Keratinocyte (primary cell): ENCODE measurements around the gene SLC39A1. TPM values are rescaled to one million over a fixed set of nuclear protein-coding genes. Genes with fewer than 3 reads are reported as not detected.
"Not testable (repeated sequence)": the region's sequence is repeated elsewhere in the genome, so short reads cannot be mapped to it uniquely, and the experiment has no call there.

Experiments used
- DNase-seq: peaks from one replicate; pipeline ENCODE4 v3.0.0-alpha.2; 2011; ENCODE audit warnings: low read depth, missing footprints, low spot score
- FAIRE-seq: peaks from 2 replicates; lab custom pipeline; 2011; peaks lifted over from hg19 to GRCh38; lab: Jason Lieb, UNC
- H2AFZ ChIP-seq: 2 replicates; pipeline ENCODE4 v1.6.0; 2012; ENCODE audit warnings: low read length, control low read depth, inconsistent platforms; ENCODE audit not compliant: control insufficient read depth
- H3K27ac ChIP-seq: 2 replicates; pipeline ENCODE4 v1.5.1; 2011; ENCODE audit warnings: low read length; ENCODE audit not compliant: control insufficient read depth, insufficient read depth
- H3K27me3 ChIP-seq: 3 replicates; pipeline ENCODE4 v1.6.0; 2011; ENCODE audit warnings: low read length; ENCODE audit not compliant: control insufficient read depth, insufficient read depth; ENCODE audit errors: extremely low read depth
- H3K36me3 ChIP-seq, 2 experiments: 2 replicates in 1 of 2; 3 replicates in 1 of 2; pipeline ENCODE4 v1.5.1; 2011; ENCODE audit warnings: low read length in 2 of 2, mild to moderate bottlenecking in 1 of 2; ENCODE audit not compliant: control insufficient read depth in 2 of 2, insufficient read depth in 2 of 2; ENCODE audit errors: extremely low read depth in 1 of 2
- H3K4me1 ChIP-seq: 3 replicates; pipeline ENCODE4 v1.5.1; 2011; ENCODE audit warnings: low read length; ENCODE audit not compliant: control insufficient read depth, insufficient read depth; ENCODE audit errors: extremely low read depth
- H3K4me2 ChIP-seq: 3 replicates; pipeline ENCODE4 v1.6.0; 2011; ENCODE audit warnings: low read depth, low read length; ENCODE audit not compliant: control insufficient read depth, insufficient read depth; ENCODE audit errors: extremely low read depth
- H3K4me3 ChIP-seq, 3 experiments: fragments of 200-600 bp in 1 of 3; sonication (generic) in 1 of 3; 2 replicates in 2 of 3; 3 replicates in 1 of 3; pipeline ENCODE4 v1.5.1; 2011 to 2016; ENCODE audit warnings: low read length in 3 of 3, mild to moderate bottlenecking in 3 of 3, control low read depth in 2 of 3, inconsistent platforms in 1 of 3, low read depth in 1 of 3, mixed read lengths in 1 of 3, mixed run types in 1 of 3, moderate library complexity in 1 of 3; ENCODE audit not compliant: control insufficient read depth in 2 of 3, insufficient read depth in 2 of 3; ENCODE audit errors: extremely low read depth in 1 of 3
- H3K79me2 ChIP-seq: 2 replicates; pipeline ENCODE4 v1.6.0; 2012; ENCODE audit warnings: low read length; ENCODE audit not compliant: control insufficient read depth, insufficient read depth
- H3K9ac ChIP-seq: 3 replicates; pipeline ENCODE4 v1.6.0; 2011; ENCODE audit warnings: low read length; ENCODE audit not compliant: control insufficient read depth, insufficient read depth; ENCODE audit errors: extremely low read depth
- H3K9me1 ChIP-seq: 3 replicates; pipeline ENCODE4 v1.6.0; 2011; ENCODE audit warnings: low read length; ENCODE audit not compliant: control insufficient read depth, insufficient read depth; ENCODE audit errors: extremely low read depth
- H3K9me3 ChIP-seq: 2 replicates; pipeline ENCODE4 v1.5.1; 2012; ENCODE audit warnings: low read depth, low read length; ENCODE audit not compliant: control insufficient read depth
- H4K20me1 ChIP-seq: 3 replicates; pipeline ENCODE4 v1.6.0; 2011; ENCODE audit warnings: low read length; ENCODE audit not compliant: control insufficient read depth, insufficient read depth; ENCODE audit errors: extremely low read depth
- CTCF ChIP-seq, 3 experiments: IDR thresholded peaks in 1 of 3; conservative IDR thresholded peaks in 1 of 3; optimal IDR thresholded peaks in 1 of 3; 2 replicates in 2 of 3; 3 replicates in 1 of 3; pipeline versions ENCODE3 to v1.5.1; 2011; ENCODE audit warnings: low read length in 3 of 3, mild to moderate bottlenecking in 3 of 3, moderate library complexity in 2 of 3, control low read depth in 1 of 3, inconsistent platforms in 1 of 3; ENCODE audit not compliant: insufficient read depth in 2 of 3; ENCODE audit errors: extremely low read depth in 1 of 3
- EZH2 ChIP-seq: IDR thresholded peaks from one replicate; pipeline ENCODE4 v1.6.1; 2012; ENCODE audit warnings: inconsistent platforms, mild to moderate bottlenecking, low read length, moderate library complexity
- dilution Hi-C: fragments of 300-500 bp; cut with MboI; formaldehyde crosslinking; loops from one replicate; pipeline ENCODE4 v1.7.0; 2020; ENCODE audit warnings: low sequenced_read_pairs; ENCODE audit not compliant: extremely low pct_ligation_motif_present
- polyA plus RNA-seq, 5 experiments: library from polyadenylated mRNA; depleted of rRNA in 3 of 5; stranded (reverse) in 3 of 5; stranded (forward) in 1 of 5; unstranded in 1 of 5; fragments of >200 nt; gene quantifications; 1 replicate in 1 of 5; 2 replicates in 3 of 5; 3 replicates in 1 of 5; pipeline versions ENCODE4 v1.2.1 to v1.2.3, GENCODE V29; 2011 to 2012; ENCODE audit warnings: missing spikeins in 2 of 5, low read depth in 1 of 5, low replicate concordance in 1 of 5

Gene SLC39A1
- polyA plus RNA-seq, 1 donor (not counting 4 experiments of a cell fraction or from before 2014, with no cell fraction given): 68.4 TPM

DNA sequence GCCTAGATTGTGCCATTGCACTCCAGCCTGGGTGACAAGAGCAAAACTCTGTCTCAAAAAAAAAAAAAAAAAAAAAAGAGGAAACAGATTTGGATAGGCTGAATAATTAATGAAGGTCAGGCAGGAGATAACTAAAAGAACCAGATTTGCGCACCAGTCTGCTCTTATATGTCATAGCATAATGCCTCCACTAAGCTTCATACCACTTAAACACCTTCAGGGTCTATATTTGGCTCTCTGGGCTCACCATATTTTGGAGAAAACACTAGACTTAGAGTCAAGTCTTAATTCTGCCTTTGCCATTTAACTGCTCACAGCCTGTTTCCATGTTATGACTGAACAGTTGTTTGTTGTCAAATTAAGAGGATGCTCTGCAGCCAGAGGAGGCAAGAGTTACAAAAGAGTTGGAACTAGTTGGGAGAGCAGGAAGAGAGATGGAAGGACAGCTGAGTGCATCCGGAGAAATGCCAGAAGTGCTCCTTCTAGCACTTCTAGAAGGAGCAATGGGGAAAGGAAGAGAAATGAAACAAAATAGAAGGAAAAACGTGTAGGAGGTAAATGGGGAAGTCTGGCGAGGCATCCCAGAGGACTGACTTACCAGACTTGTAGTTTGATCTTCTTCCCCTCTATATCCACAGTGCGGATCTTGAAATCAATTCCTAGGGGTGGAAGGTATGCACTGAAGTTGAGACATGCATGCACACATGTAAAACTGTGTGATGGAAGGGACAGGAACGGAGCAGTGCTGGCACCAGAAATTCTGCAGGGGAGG, 21.0 kb upstream of the SLC39A1 start:
- no peak for TF ChIP-seq EZH2
- no peak for TF ChIP-seq CTCF (optimal IDR thresholded peaks at IDR 0.05 in 1 of 3, IDR thresholded peaks at IDR 0.05 in 1 of 3, conservative IDR thresholded peaks at IDR 0.05 in 1 of 3; ENCODE audit: extremely low read depth in 1 of 3, insufficient read depth in 2 of 3, low read length in 3 of 3)
- dilution Hi-C loops: no loop called here
- H3K4me2 ChIP-seq: no peak overlapping the region
- no peaks in the 10 kb centered on the region for H3K27me3 ChIP-seq
- no peak for FAIRE-seq
- H3K79me2 ChIP-seq: peaks cover 7% of the 10 kb centered on the region
- H3K9ac ChIP-seq: no peak overlapping the region
- no peaks in the 10 kb centered on the region for H3K9me1 ChIP-seq
- H3K4me1 ChIP-seq: peaks cover 15% of the 10 kb centered on the region
- peaks cover 0 to 9% of the 10 kb centered on the region in 2 experiments for H3K36me3 ChIP-seq
- H4K20me1 ChIP-seq: no peaks in the 10 kb centered on the region
- no peak overlapping the region for H3K4me3 ChIP-seq
- DNase-seq: no peak
- H2AFZ ChIP-seq: no peak overlapping the region
- no peaks in the 10 kb centered on the region for H3K9me3 ChIP-seq
- H3K27ac ChIP-seq: no peak overlapping the region

- Histone ChIP-seq H3K79me2 (peaks cover 13% of the 10 kb centered on the region), H3K4me1 (peaks cover 17% of the 10 kb centered on the region)
- dilution Hi-C loops, DNase-seq, H3K27ac ChIP-seq, H4K20me1 ChIP-seq, H3K9me3 ChIP-seq, H3K36me3 ChIP-seq, H3K4me3 ChIP-seq, H3K9ac ChIP-seq, H2AFZ ChIP-seq, FAIRE-seq, H3K4me2 ChIP-seq, H3K27me3 ChIP-seq, H3K9me1 ChIP-seq: not testable (repeated sequence)
Observed at GRCh38 chr1:153981735-153982134, 18.4 kb upstream of the SLC39A1 start.

DNA sequence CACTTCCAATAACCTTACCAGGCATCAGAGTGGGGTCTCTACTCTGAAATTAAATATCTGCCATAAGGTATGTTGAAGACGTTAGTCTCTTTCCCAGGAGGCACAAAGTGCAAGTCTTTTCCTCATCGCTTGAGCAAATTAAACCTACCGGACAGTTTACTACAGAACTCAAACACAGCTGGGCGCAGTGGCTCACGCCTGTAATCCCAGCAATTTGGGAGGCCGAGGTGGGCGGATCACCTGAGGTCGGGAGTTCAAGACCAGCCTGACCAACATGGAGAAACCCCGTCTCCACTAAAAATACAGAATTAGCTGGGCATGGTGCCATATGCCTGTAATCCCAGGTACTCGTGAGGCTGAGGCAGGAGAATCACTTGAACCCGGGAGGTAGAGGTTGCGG, 15.8 kb upstream of the SLC39A1 start:
- H3K4me3 ChIP-seq, H2AFZ ChIP-seq, dilution Hi-C loops, H3K9me3 ChIP-seq, H3K4me2 ChIP-seq, H3K27me3 ChIP-seq, H3K9ac ChIP-seq, DNase-seq, FAIRE-seq, H3K27ac ChIP-seq, H3K9me1 ChIP-seq, H4K20me1 ChIP-seq: not testable (repeated sequence)
- H3K36me3 ChIP-seq: peaks cover 12 to 14% of the 10 kb centered on the region in 2 experiments
- peaks cover 16% of the 10 kb centered on the region for H3K79me2 ChIP-seq
- peaks cover 13% of the 10 kb centered on the region for H3K4me1 ChIP-seq
